DND-41 (cell line): ENCODE measurements around the gene KASH5.
A peak's percentile ranks its signal among the peaks of the same experiment; 100 is the strongest.

ENCODE experiments used
- ATAC-seq: fragments of 200-7000 bp; cut with Tn5 transposase; 3 replicates; pipeline ENCODE4 v1.9.1; 2021; ENCODE audit warnings: low read depth; ENCODE audit not compliant: insufficient read depth
- DNase-seq: peaks from one replicate; pipeline ENCODE4 v3.0.0-alpha.2; 2020
- H2AFZ ChIP-seq: 2 replicates; pipeline ENCODE4 v1.6.0; 2012; ENCODE audit warnings: low read depth, low read length
- H3K27ac ChIP-seq: 2 replicates; pipeline ENCODE4 v1.5.1; 2012; ENCODE audit warnings: low read length, inconsistent platforms
- H3K27me3 ChIP-seq: fragments of 200-600 bp; sonication (generic); 2 replicates; pipeline ENCODE4 v1.6.0; 2012; ENCODE audit warnings: low read length, mild to moderate bottlenecking, inconsistent platforms; ENCODE audit not compliant: insufficient read depth, poor library complexity
- H3K36me3 ChIP-seq: 2 replicates; pipeline ENCODE4 v1.5.1; 2012; ENCODE audit warnings: low read length, inconsistent platforms; ENCODE audit not compliant: insufficient read depth
- H3K4me1 ChIP-seq: 2 replicates; pipeline ENCODE4 v1.5.1; 2012; ENCODE audit warnings: mild to moderate bottlenecking, low read length; ENCODE audit not compliant: insufficient read depth
- H3K4me2 ChIP-seq: 2 replicates; pipeline ENCODE4 v1.6.0; 2012; ENCODE audit warnings: mild to moderate bottlenecking, moderate library complexity, low read length, inconsistent platforms; ENCODE audit not compliant: insufficient read depth
- H3K4me3 ChIP-seq, 2 experiments: fragments of 200-600 bp in 1 of 2; shearing (Covaris generic) in 1 of 2; 2 replicates each; pipeline ENCODE4 v1.5.1; 2012 to 2016; ENCODE audit warnings: inconsistent platforms in 2 of 2, low read length in 2 of 2, mild to moderate bottlenecking in 2 of 2, low read depth in 1 of 2, moderate library complexity in 1 of 2
- H3K79me2 ChIP-seq: 2 replicates; pipeline ENCODE4 v1.6.0; 2012; ENCODE audit warnings: low read length, inconsistent platforms; ENCODE audit not compliant: insufficient read depth
- H3K9ac ChIP-seq: 2 replicates; pipeline ENCODE4 v1.6.0; 2012; ENCODE audit warnings: low read depth, mild to moderate bottlenecking, inconsistent platforms, low read length, moderate library complexity
- H3K9me3 ChIP-seq: 2 replicates; pipeline ENCODE4 v1.5.1; 2012; ENCODE audit warnings: low read length, moderate library complexity, mild to moderate bottlenecking, inconsistent platforms; ENCODE audit not compliant: insufficient read depth, severe bottlenecking
- H4K20me1 ChIP-seq: 2 replicates; pipeline ENCODE4 v1.6.0; 2012; ENCODE audit warnings: low read length; ENCODE audit not compliant: insufficient read depth
- CTCF ChIP-seq: IDR thresholded peaks from 2 replicates; pipeline ENCODE4 v1.5.1; 2012; ENCODE audit warnings: borderline replicate concordance, low read length, moderate library complexity, mild to moderate bottlenecking; ENCODE audit not compliant: poor library complexity, severe bottlenecking; ENCODE audit errors: extremely low read depth
- EZH2 ChIP-seq: IDR thresholded peaks from 3 replicates; pipeline ENCODE4 v1.6.1; 2012; ENCODE audit warnings: borderline replicate concordance, low read depth, mild to moderate bottlenecking, moderate library complexity, low read length, inconsistent platforms; ENCODE audit not compliant: severe bottlenecking

The KASH5 gene

GRCh38 chr19:49407482-49408015, 19.5 kb downstream of the KASH5 start:
- DNase-seq: no peak
- Histone ChIP-seq H3K4me2 (no peak overlapping the region), H4K20me1 (no peaks in the 10 kb centered on the region), H3K27me3 (no peaks in the 10 kb centered on the region), H3K4me1 (peaks cover 10% of the 10 kb centered on the region), H3K4me3 (no peak overlapping the region), H3K36me3 (no peaks in the 10 kb centered on the region), H3K27ac (no peak overlapping the region), H2AFZ (no peak overlapping the region), H3K79me2 (no peaks in the 10 kb centered on the region), H3K9ac (no peak overlapping the region), H3K9me3 (no peaks in the 10 kb centered on the region)
- no peak for TF ChIP-seq CTCF
- TF ChIP-seq EZH2: no peak
- ATAC-seq: no peak

GRCh38 chr19:49408816-49409440, 20.9 kb downstream of the KASH5 start:
- no peak for TF ChIP-seq CTCF
- TF ChIP-seq EZH2: no peak
- H3K9me3 ChIP-seq: no peaks in the 10 kb centered on the region
- H3K4me2 ChIP-seq: no peak overlapping the region
- 0 out of 2 replicates have a peak overlapping the region, but pooled peaks have one; percentile 39 for H2AFZ ChIP-seq
- no peak overlapping the region for H3K4me3 ChIP-seq
- ATAC-seq: no peak
- H4K20me1 ChIP-seq: no peaks in the 10 kb centered on the region
- H3K27ac ChIP-seq: no peak overlapping the region
- peaks cover 10% of the 10 kb centered on the region for H3K4me1 ChIP-seq
- no peak overlapping the region for H3K9ac ChIP-seq
- no peaks in the 10 kb centered on the region for H3K36me3 ChIP-seq
- no peak for DNase-seq
- no peaks in the 10 kb centered on the region for H3K27me3 ChIP-seq
- H3K79me2 ChIP-seq: no peaks in the 10 kb centered on the region

- H3K36me3 ChIP-seq: no peaks in the 10 kb centered on the region
- no peaks in the 10 kb centered on the region for H3K79me2 ChIP-seq
- ATAC-seq: no peak; the same call in 2 of the 3 replicates
- no peak overlapping the region for H3K4me2 ChIP-seq
- H2AFZ ChIP-seq: peak overlapping the region; percentile 39; the same call in 1 of the 2 replicates
- DNase-seq: peak; percentile 39
- H3K4me1 ChIP-seq: peaks cover 10% of the 10 kb centered on the region
- H3K27me3 ChIP-seq: no peaks in the 10 kb centered on the region
- no peaks in the 10 kb centered on the region for H3K9me3 ChIP-seq
- H3K4me3 ChIP-seq: no peak overlapping the region
- TF ChIP-seq EZH2: no peak
- no peak for TF ChIP-seq CTCF
- H3K27ac ChIP-seq: no peak overlapping the region
- no peaks in the 10 kb centered on the region for H4K20me1 ChIP-seq
- H3K9ac ChIP-seq: no peak overlapping the region
Observed at GRCh38 chr19:49409441-49410029, 21.5 kb downstream of the KASH5 start.
